ENCODE data around the gene ST3GAL5.

Gene ST3GAL5

GRCh38 chr2:85806358-85807118 lies 82.3 kb downstream of the ST3GAL5 start:
- no peak for DNase-seq (ENCODE audit: low spot score)

- no peak for DNase-seq (ENCODE audit: low spot score)
Measured at GRCh38 chr2:85804583-85804982, 84.2 kb downstream of the ST3GAL5 start.

GRCh38 chr2:85803704-85804425 lies 84.9 kb downstream of the ST3GAL5 start:
- no peak for DNase-seq (ENCODE audit: low spot score)

GRCh38 chr2:85802354-85803103 lies 86.3 kb downstream of the ST3GAL5 start:
- no peak for DNase-seq (ENCODE audit: low spot score)

GRCh38 chr2:85801871-85802270 lies 86.9 kb downstream of the ST3GAL5 start:
- DNase-seq (ENCODE audit: low spot score) = no peak

GRCh38 chr2:85800586-85800985 lies 88.2 kb downstream of the ST3GAL5 start:
- DNase-seq (ENCODE audit: low spot score) = no peak

GRCh38 chr2:85799215-85799956 lies 89.4 kb downstream of the ST3GAL5 start:
- DNase-seq (ENCODE audit: low spot score) = no peak

- DNase-seq (ENCODE audit: low spot score) = peak; percentile 37
Measured at GRCh38 chr2:85797921-85798320, 90.9 kb downstream of the ST3GAL5 start.

- no peak for DNase-seq (ENCODE audit: low spot score)
Measured at GRCh38 chr2:85797263-85797660, 91.5 kb downstream of the ST3GAL5 start.

GRCh38 chr2:85796341-85797262 lies 92.2 kb downstream of the ST3GAL5 start:
- DNase-seq (ENCODE audit: low spot score) = no peak

- DNase-seq (ENCODE audit: low spot score) = no peak
Measured at GRCh38 chr2:85796046-85796340, 92.8 kb downstream of the ST3GAL5 start.

GRCh38 chr2:85795331-85796045 lies 93.3 kb downstream of the ST3GAL5 start:
- no peak for DNase-seq (ENCODE audit: low spot score)

GRCh38 chr2:85794491-85795121 lies 94.2 kb downstream of the ST3GAL5 start:
- no peak for DNase-seq (ENCODE audit: low spot score)

GRCh38 chr2:85794038-85794441 lies 94.8 kb downstream of the ST3GAL5 start:
- DNase-seq (ENCODE audit: low spot score) = no peak

- no peak for DNase-seq (ENCODE audit: low spot score)
Measured at GRCh38 chr2:85793584-85793983, 95.2 kb downstream of the ST3GAL5 start.

- peak; percentile 52 for DNase-seq (ENCODE audit: low spot score)
Measured at GRCh38 chr2:85792783-85793441, 95.9 kb downstream of the ST3GAL5 start.

GRCh38 chr2:85791704-85792565 lies 96.9 kb downstream of the ST3GAL5 start:
- no peak for DNase-seq (ENCODE audit: low spot score)

GRCh38 chr2:85790499-85791188 lies 98.1 kb downstream of the ST3GAL5 start:
- no peak for DNase-seq (ENCODE audit: low spot score)
